Effector CD8-positive, alpha-beta T cell (primary cell): ENCODE data around the gene PTMS.
A peak's percentile ranks its signal among the peaks of the same experiment; 100 is the strongest.
"Not testable (repeated sequence)": the region's sequence is repeated elsewhere in the genome, so short reads cannot be mapped to it uniquely, and the experiment has no call there.

Experiments
- DNase-seq: peaks from one replicate; lab custom pipeline; 2025; lab: John Stamatoyannopoulos, UW
- total RNA-seq, 4 experiments: gene quantifications; one replicate each; lab custom pipeline; 2026; lab: John Stamatoyannopoulos, UW

Gene PTMS
- 4.1 to 10.2 (median 4.5) reads per million in 4 experiments for total RNA-seq

DNA sequence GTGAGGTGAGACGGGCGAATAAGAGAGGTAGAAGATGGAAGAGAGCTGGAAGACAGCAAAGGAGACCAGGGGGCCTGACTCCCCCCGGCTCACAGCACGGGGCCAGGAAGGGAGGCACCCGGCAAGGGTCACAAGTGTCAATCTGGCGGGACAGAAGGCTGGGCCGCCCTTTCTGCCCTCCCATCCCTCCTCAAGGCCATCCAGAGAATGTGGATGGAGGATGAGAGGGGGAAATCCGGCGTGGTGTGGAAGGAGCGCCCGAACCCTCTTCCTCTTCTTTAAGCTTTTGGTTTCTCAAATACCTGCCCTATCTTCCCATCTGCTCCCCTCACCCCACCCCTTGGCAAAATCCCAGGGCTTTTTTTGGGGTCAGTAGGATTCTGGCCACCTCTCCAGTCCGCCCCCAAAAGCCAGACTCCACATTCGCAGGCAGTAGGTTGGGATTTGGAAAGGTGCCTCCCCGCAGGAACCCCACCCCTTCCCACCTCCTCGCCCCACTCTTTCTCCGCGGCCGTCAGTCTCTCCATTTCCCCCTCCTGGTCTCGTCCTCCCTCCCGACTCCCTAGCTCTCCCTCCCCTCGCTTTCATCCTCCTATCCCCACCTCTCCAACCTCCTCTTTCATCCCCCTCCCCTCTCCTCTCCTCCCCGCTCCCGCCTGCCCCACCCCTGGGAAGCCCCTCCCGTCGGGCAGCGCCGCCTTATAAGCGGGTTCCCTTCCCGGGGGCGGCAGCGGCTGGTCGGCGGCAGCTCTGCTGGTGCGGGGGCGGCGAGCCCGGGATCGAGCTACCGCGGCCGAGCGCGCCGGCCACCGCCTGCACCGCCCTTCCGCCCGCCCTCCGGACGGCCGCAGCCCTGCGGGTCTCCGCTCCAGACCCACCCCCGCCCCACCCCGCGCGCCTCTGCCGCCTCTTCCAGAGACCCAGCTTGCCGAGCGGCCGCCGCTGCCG, at the start of gene PTMS:
Gene PTMS, plus strand, starts transcription at position 730 of the 948 bp plus-strand sequence. CDS start 343 bp downstream, outside the sequence.
- DNase-seq = no peak

GRCh38 chr12:6716874-6717437, 49.2 kb upstream of the PTMS start:
- no peak for DNase-seq

- DNase-seq = no peak
These were observed 43.3 kb upstream of the PTMS start for GRCh38 chr12:6722863-6723262.

GRCh38 chr12:6723607-6724408, 42.4 kb upstream of the PTMS start, which contains the start of gene COPS7A:
COPS7A (plus strand) TSS chr12:6724046; CDS start chr12:6724657, 611 bp downstream.
- DNase-seq = peak; percentile 81

DNA sequence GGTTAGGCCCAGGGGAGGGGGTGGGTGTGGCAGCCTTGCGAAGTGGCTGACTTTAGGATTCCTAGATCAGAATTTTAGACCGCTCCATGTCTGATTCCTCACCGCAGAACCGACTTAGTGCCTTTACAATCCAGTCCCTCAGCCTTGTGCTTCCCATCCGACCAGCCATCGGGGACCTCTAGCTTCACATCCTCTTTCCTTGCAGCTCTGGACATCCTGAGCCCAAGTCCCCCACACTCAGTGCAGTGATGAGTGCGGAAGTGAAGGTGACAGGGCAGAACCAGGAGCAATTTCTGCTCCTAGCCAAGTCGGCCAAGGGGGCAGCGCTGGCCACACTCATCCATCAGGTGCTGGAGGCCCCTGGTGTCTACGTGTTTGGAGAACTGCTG, 41.8 kb upstream of the PTMS start:
- no peak for DNase-seq

DNA sequence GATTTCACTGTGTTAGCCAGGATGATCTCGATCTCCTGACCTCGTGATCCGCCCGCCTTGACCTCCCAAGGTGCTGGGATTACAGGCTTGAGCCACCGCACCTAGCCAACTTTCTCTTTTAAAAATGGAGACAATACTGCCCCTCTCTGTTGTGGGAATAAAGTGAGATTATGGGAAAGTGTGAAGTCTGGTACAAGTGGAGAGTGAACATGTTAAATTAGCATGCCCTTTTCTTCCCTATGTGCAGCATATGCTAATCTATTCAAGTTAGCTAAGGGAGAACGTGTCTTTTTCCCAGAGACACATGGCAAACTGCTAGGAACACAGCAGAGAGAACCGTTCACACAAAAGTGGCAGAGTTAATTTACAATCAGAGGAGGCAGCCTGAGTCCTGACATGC, 40.8 kb upstream of the PTMS start:
- no peak for DNase-seq

DNA sequence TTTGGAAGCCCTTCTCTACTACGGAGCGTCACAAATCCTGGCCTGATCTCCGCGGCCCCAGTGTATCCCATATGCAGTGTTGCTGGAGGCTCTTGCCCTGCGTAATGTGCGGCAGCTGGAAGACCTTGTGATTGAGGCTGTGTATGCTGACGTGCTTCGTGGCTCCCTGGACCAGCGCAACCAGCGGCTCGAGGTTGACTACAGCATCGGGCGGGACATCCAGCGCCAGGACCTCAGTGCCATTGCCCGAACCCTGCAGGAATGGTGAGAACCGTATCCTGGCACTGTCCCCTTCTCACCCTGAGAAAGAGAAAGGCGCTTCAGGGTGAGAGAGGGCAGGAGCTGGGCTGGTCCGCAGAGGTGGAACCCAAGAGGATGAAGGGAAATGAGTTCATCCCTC, 37.0 kb upstream of the PTMS start:
- DNase-seq = no peak

- no peak for DNase-seq
These were observed 36.0 kb upstream of the PTMS start for GRCh38 chr12:6730169-6730568.

DNA sequence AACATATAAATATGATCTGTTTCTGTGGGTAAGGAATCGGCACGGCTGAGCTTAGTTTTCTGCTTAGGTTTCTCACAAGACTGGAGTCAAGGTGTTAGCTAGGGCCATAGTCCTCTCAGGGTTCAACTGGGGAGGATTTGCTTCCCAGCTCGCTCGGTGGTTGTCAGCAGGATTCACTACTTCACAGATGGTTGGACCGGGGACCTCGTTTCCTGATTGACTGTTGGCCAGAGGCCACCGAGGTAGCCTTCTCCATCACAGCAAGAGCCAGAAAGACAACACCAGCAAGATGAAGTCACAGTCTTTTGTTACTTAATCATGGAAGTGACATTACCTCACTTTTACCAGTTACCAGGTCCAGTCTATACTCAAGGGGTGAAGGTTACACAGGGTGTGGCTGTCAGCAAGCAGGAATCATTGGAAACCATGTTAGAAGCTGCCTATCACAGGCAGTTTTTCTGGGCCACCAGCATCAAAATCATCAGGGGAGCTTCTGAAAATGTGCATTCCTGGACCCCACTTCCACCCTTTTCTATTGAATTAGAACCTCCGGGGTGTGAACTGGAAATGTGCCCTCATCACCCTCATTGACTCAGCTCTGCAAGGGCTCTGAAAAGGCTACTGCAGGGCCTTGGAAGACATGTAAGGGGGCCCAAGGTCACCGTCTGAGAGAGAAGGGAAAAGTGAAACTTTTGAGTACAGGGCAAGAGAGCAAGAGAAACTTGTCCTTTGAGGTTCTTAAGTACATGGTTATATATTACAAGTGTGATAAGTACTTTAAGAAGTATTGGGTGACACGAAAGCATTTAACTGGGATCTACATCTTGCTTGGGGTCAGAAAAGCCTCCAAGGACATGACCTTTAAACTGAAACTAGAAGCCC, 31.4 kb upstream of the PTMS start:
- DNase-seq = no peak

DNA sequence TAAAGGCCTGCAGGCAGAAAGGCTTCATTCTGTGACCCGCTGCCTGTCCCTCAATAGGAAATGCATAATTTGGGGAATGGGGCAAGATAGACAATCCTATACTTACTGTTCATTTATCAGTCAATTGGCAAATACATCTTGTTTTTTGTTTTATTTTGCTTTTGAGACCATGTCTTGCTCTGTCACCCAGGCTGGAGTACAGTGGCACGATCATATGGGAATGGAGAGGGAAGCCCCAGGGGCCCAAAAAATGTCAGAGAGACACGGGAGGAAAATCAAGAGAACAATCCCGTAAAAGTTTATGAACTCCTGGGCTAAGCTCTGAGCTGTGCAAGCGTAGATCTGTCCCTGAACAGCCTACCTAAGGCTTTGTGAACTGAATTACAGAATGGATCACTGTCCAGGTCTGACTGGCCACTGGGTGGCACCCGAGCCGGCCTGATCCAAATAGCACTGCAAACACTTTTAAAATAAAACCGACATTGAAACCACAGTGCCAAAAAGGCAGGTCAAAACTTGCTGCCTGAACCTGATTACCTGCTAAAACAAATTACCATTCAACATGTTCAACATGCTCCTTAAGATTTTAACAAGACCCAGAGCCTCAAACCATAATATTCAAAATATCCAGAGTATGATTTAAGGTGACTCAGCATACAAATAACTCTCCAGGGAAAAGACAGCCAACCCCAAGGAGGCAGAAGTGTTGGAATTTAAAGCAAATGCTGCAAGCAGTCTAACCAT, 30.5 kb upstream of the PTMS start:
- no peak for DNase-seq

DNA sequence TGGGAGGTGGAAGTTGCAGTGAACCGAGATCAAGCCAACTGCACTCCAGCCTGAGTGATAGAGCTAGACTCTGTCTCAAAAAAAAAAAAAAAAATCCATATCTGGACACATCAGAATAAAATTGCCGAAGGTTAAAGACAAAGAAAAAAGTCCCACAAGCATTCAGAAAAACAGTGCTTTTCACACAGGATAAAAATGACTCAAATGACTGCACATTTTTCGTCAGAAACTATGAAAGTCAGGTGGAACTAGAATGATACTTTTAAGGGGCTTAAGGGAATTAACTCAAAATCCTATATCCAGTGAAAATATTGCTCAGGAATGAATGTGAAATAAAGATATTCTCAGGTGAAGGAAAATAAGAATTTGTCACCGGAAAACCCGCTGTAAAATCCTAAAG, 29.4 kb upstream of the PTMS start:
- no peak for DNase-seq

DNA sequence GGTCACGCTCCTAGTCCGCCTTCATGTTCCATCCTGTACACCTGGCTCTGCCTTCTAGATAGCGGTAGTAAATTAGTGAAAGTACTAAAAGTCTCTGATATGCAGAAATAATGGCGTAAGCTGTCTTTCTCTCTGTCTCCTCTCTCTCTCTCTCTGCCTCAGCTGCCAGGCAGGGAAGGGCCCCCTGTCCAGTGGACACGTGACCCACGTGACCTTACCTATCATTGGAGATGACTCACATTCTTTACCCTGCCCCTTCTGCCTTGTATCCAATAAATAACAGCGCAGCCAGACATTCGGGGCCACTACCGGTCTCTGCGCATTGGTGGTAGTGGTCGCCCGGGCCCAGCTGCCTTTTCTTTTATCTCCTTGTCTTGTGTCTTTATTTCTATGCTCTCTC, 24.1 kb upstream of the PTMS start:
- not testable (repeated sequence) for DNase-seq

DNA sequence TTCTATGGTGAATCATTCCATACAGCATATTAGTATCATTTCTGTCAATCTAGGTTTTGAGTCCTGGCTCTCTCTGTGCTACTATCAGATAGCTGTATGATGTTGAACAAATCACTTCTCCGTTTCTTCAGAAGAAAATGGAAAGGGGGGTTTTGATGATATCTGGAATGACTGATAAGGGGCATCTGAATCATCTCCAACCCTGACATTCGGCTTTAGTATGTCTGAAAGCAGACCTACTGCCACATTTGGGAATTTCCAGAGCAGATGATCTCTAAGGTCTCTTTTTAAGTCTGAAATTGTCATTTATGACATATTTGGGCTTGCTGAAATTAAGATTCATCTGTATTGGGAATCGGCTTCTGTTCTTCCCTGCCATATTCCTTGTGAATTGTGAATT, 23.3 kb upstream of the PTMS start:
- no peak for DNase-seq

- not testable (repeated sequence) for DNase-seq
These were observed 22.9 kb upstream of the PTMS start for GRCh38 chr12:6743300-6743699.

GRCh38 chr12:6745741-6746525, 20.2 kb upstream of the PTMS start:
- DNase-seq = no peak

DNA sequence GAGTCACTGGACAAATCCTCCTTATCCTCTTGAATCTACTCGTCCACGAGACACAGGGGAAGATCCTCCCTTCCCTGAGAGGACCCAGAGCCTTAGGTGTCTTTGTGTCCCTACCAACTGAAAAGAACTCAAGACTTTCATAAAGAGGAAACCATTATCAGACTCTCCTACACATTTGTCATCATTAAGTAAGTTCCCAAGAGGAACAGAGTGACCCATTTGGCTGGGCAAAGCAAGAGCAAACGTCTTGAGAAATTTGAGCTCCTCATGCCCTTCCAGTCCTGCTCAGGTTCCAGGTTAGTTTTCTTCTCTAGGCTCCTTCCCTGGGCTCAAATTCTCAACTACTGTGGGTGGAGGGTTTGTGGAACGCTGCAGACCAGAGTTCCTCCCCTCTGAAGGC, 18.9 kb upstream of the PTMS start:
- DNase-seq = no peak

GRCh38 chr12:6748761-6749160, 17.4 kb upstream of the PTMS start:
- DNase-seq = no peak

GRCh38 chr12:6750506-6750905, 15.7 kb upstream of the PTMS start:
- DNase-seq = no peak

DNA sequence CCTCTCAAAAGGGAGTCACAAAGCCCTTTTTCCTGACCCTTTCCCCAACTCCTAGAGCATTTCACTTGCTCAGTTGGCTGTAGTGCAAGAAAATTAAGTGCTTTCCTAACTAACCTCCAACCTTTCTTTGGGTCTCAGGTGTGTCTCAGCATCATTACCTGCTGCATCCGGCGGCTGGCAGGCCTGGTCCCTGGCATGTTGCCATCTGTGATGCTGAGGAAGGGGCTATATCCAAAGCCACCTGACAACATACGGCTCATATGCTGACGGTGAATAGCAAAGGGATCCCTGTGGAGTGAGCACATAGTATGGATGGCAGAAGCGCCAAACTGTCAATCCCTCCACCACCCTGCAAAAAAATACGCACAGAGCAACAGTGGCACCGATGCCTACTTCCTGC, 14.4 kb upstream of the PTMS start:
- DNase-seq = no peak
